ENCODE data around the gene CPZ.

The CPZ gene

GRCh38 chr4:8546766-8547107, 45.8 kb upstream of the CPZ start:
- DNase-seq (ENCODE audit: low spot score): no peak
- no peak for TF ChIP-seq CTCF (IDR thresholded peaks at IDR 0.05; ENCODE audit: borderline replicate concordance, control extremely low read depth, extremely low read depth, insufficient read depth, missing control alignments)
- in situ Hi-C loops (cut with MboI; ENCODE audit: low sequenced_read_pairs, unreplicated experiment): no loop called here

GRCh38 chr4:8547108-8547911, 45.3 kb upstream of the CPZ start:
- peak; percentile 36 for TF ChIP-seq CTCF (IDR thresholded peaks at IDR 0.05; ENCODE audit: borderline replicate concordance, control extremely low read depth, extremely low read depth, insufficient read depth, missing control alignments)
- DNase-seq (ENCODE audit: low spot score): peak; percentile 76
- in situ Hi-C loops (cut with MboI; ENCODE audit: low sequenced_read_pairs, unreplicated experiment): no loop called here

GRCh38 chr4:8547912-8548730, 44.4 kb upstream of the CPZ start:
- in situ Hi-C loops (cut with MboI; ENCODE audit: low sequenced_read_pairs, unreplicated experiment): no loop called here
- no peak for DNase-seq (ENCODE audit: low spot score)
- no peak for TF ChIP-seq CTCF (IDR thresholded peaks at IDR 0.05; ENCODE audit: borderline replicate concordance, control extremely low read depth, extremely low read depth, insufficient read depth, missing control alignments)

GRCh38 chr4:8548731-8549351, 43.7 kb upstream of the CPZ start:
- TF ChIP-seq CTCF (IDR thresholded peaks at IDR 0.05; ENCODE audit: borderline replicate concordance, control extremely low read depth, extremely low read depth, insufficient read depth, missing control alignments): no peak
- no peak for DNase-seq (ENCODE audit: low spot score)
- in situ Hi-C loops (cut with MboI; ENCODE audit: low sequenced_read_pairs, unreplicated experiment): no loop called here

GRCh38 chr4:8549352-8549931, 43.1 kb upstream of the CPZ start:
- DNase-seq (ENCODE audit: low spot score): no peak
- no peak for TF ChIP-seq CTCF (IDR thresholded peaks at IDR 0.05; ENCODE audit: borderline replicate concordance, control extremely low read depth, extremely low read depth, insufficient read depth, missing control alignments)
- in situ Hi-C loops (cut with MboI; ENCODE audit: low sequenced_read_pairs, unreplicated experiment): no loop called here

- TF ChIP-seq CTCF (IDR thresholded peaks at IDR 0.05; ENCODE audit: borderline replicate concordance, control extremely low read depth, extremely low read depth, insufficient read depth, missing control alignments): no peak
- in situ Hi-C loops (cut with MboI; ENCODE audit: low sequenced_read_pairs, unreplicated experiment): no loop called here
- DNase-seq (ENCODE audit: low spot score): no peak
Observed at GRCh38 chr4:8550691-8551090, 41.9 kb upstream of the CPZ start.

Measured in GM13976 (cell line).